OCI-LY3 (cell line): Measurements from ENCODE around the gene TGFB3.

Source experiments
- CTCF ChIP-seq: fragments of 200-600, 300-600 bp; sonication (generic); IDR thresholded peaks from 2 replicates; pipeline ENCODE4 v1.5.1; 2014; ENCODE audit warnings: antibody characterized with exemption, low read length, low read depth
- EZH2phosphoT487 ChIP-seq: fragments of 200-600 bp; shearing (Covaris generic); IDR thresholded peaks from 2 replicates; pipeline ENCODE4 v1.6.1; 2018; ENCODE audit warnings: antibody characterized with exemption, mixed run types, low read depth

- TF ChIP-seq EZH2phosphoT487 (no peak), CTCF (no peak)
These were observed 26.1 kb upstream of the TGFB3 start for GRCh38 chr14:76007852-76008251.
